ENCODE results near the gene ENTREP1.

ENTREP1 gene

GRCh38 chr9:69347607-69348006, 22.6 kb downstream of the ENTREP1 start:
- TF ChIP-seq PPARA (CRISPR knock-in tag; IDR thresholded peaks at IDR 0.05; ENCODE audit: borderline replicate concordance): no peak
- TF ChIP-seq TOX (CRISPR knock-in tag; IDR thresholded peaks at IDR 0.05; ENCODE audit: borderline replicate concordance): no peak
- no peak for TF ChIP-seq RARB (CRISPR knock-in tag; IDR thresholded peaks at IDR 0.05)
- TF ChIP-seq OSR1 (CRISPR knock-in tag; IDR thresholded peaks at IDR 0.05): no peak
- no peak for ATAC-seq

- TF ChIP-seq ISL1 (CRISPR knock-in tag; IDR thresholded peaks at IDR 0.05) (no peak), RARB (CRISPR knock-in tag; IDR thresholded peaks at IDR 0.05) (no peak), ZNF70 (CRISPR knock-in tag; IDR thresholded peaks at IDR 0.05) (no peak), CREB5 (CRISPR knock-in tag; IDR thresholded peaks at IDR 0.05; ENCODE audit: low read depth) (no peak), ZFP30 (CRISPR knock-in tag; IDR thresholded peaks at IDR 0.05) (no peak), TOX (CRISPR knock-in tag; IDR thresholded peaks at IDR 0.05; ENCODE audit: borderline replicate concordance) (no peak), PPARA (CRISPR knock-in tag; IDR thresholded peaks at IDR 0.05; ENCODE audit: borderline replicate concordance) (no peak), BACH2 (CRISPR knock-in tag; IDR thresholded peaks at IDR 0.05; ENCODE audit: borderline replicate concordance) (no peak), ZC3H10 (CRISPR knock-in tag; IDR thresholded peaks at IDR 0.05) (no peak)
- no peak for ATAC-seq
Measured at GRCh38 chr9:69351227-69351626, 26.2 kb downstream of the ENTREP1 start.

GRCh38 chr9:69355232-69355631, 30.2 kb downstream of the ENTREP1 start:
- TF ChIP-seq GLIS3 (CRISPR knock-in tag; IDR thresholded peaks at IDR 0.05) (no peak), ZNF8 (CRISPR knock-in tag; IDR thresholded peaks at IDR 0.05) (no peak), PATZ1 (CRISPR knock-in tag; IDR thresholded peaks at IDR 0.05; ENCODE audit: borderline replicate concordance) (no peak), POU6F1 (CRISPR knock-in tag; IDR thresholded peaks at IDR 0.05; ENCODE audit: borderline replicate concordance, low read depth) (no peak), CSRNP3 (CRISPR knock-in tag; IDR thresholded peaks at IDR 0.05) (no peak), PPARA (CRISPR knock-in tag; IDR thresholded peaks at IDR 0.05; ENCODE audit: borderline replicate concordance) (no peak), ZFP3 (CRISPR knock-in tag; IDR thresholded peaks at IDR 0.05) (no peak), BACH2 (CRISPR knock-in tag; IDR thresholded peaks at IDR 0.05; ENCODE audit: borderline replicate concordance) (no peak), ARNTL (CRISPR knock-in tag; IDR thresholded peaks at IDR 0.05; ENCODE audit: borderline replicate concordance, low read depth) (no peak), ZNF565 (CRISPR knock-in tag; conservative IDR thresholded peaks at IDR 0.05; ENCODE audit: low read depth) (no peak), TOX (CRISPR knock-in tag; IDR thresholded peaks at IDR 0.05; ENCODE audit: borderline replicate concordance) (no peak), RARB (CRISPR knock-in tag; IDR thresholded peaks at IDR 0.05) (no peak), CREB5 (CRISPR knock-in tag; IDR thresholded peaks at IDR 0.05; ENCODE audit: low read depth) (no peak), ZC3H10 (CRISPR knock-in tag; IDR thresholded peaks at IDR 0.05) (no peak), ESRRG (CRISPR knock-in tag; IDR thresholded peaks at IDR 0.05) (no peak)
- ATAC-seq: no peak

GRCh38 chr9:69357030-69357775, 32.2 kb downstream of the ENTREP1 start:
- no peak for ATAC-seq
- TF ChIP-seq TSHZ2 (CRISPR knock-in tag; IDR thresholded peaks at IDR 0.05): no peak
- TF ChIP-seq CSRNP3 (CRISPR knock-in tag; IDR thresholded peaks at IDR 0.05): no peak
- no peak for TF ChIP-seq PATZ1 (CRISPR knock-in tag; IDR thresholded peaks at IDR 0.05; ENCODE audit: borderline replicate concordance)
